ENCODE measurements around the gene PDE2A. TPM values are rescaled to one million over a fixed set of nuclear protein-coding genes. Genes with fewer than 3 reads are reported as not detected.

PDE2A gene
- total RNA-seq, 1 experiment from 2014 or later, result 0.74 TPM

- in situ Hi-C loops (cut with HindIII; ENCODE audit: low pct_unique_long_range_greater_than_20kb, low sequenced_read_pairs) (loop anchor here (10.0 kb wide), 3 partner anchors 100 to 530 kb away; no protein-coding TSS in a partner anchor), intact Hi-C loops (cut with micrococcal nuclease; ENCODE audit: unreplicated experiment) (no loop called here)
- BruUV-seq (replicated peaks), result no TSS peak
Measured at GRCh38 chr11:72655014-72655413, 19.2 kb downstream of the PDE2A start.

GRCh38 chr11:72653649-72654048 lies 20.6 kb downstream of the PDE2A start:
- ATAC-seq (no peak), DNase-seq (ENCODE audit: low read depth, low spot score) (no peak)
- H3K9me3 ChIP-seq (ENCODE audit: control insufficient read depth, insufficient read depth, low read depth, low read length), result no peaks in the 10 kb centered on the region
- H3K4me3 ChIP-seq (ENCODE audit: low read depth in 2 of 2, low read length in 2 of 2), result no peak overlapping the region
- no peaks in the 10 kb centered on the region for H3K27me3 ChIP-seq (ENCODE audit: control insufficient read depth, insufficient read depth, low read length)
- no TSS peak for BruUV-seq (replicated peaks)
- CTCF ChIA-PET, result no interaction called here
- TF ChIP-seq CTCF (IDR thresholded peaks at IDR 0.05), result no peak
- no peak for TF ChIP-seq POLR2AphosphoS5 (IDR thresholded peaks at IDR 0.05; ENCODE audit: low read depth, low read length)
- no peak for TF ChIP-seq REST (IDR thresholded peaks at IDR 0.05; ENCODE audit: insufficient read depth in 1 of 2, low read depth in 2 of 2, low read length in 1 of 2)
- TF ChIP-seq TCF7L2 (IDR thresholded peaks at IDR 0.05; ENCODE audit: low read depth, low read length), result no peak
- intact Hi-C loops (cut with micrococcal nuclease; ENCODE audit: unreplicated experiment) (no loop called here), in situ Hi-C loops (cut with HindIII; ENCODE audit: low pct_unique_long_range_greater_than_20kb, low sequenced_read_pairs) (loop anchor here (10.0 kb wide), 3 partner anchors 99 to 529 kb away; no protein-coding TSS in a partner anchor)
- no peak overlapping the region for H3K27ac ChIP-seq (ENCODE audit: low read length)
- POLR2A ChIA-PET, result interaction anchor here (0.5 kb wide), 1 partner anchor 583 kb away, joined by 3 read pairs; no protein-coding TSS in a partner anchor
- no peaks in the 10 kb centered on the region for H3K4me1 ChIP-seq (ENCODE audit: control insufficient read depth, insufficient read depth, low read length)
- H3K36me3 ChIP-seq (ENCODE audit: control insufficient read depth, insufficient read depth, low read length), result no peaks in the 10 kb centered on the region

More at GRCh38 chr11:72655014-72655413, 19.2 kb downstream of the PDE2A start:
- CTCF ChIA-PET, result interaction anchor here (1.5 kb wide), 1 partner anchor 184 kb away, joined by 3 read pairs; no protein-coding TSS in a partner anchor
- H3K4me3 ChIP-seq (ENCODE audit: low read depth in 2 of 2, low read length in 2 of 2), result no peak overlapping the region
- no peak overlapping the region for H3K27ac ChIP-seq (ENCODE audit: low read length)
- POLR2A ChIA-PET, result no interaction called here
- no peaks in the 10 kb centered on the region for H3K36me3 ChIP-seq (ENCODE audit: control insufficient read depth, insufficient read depth, low read length)
- TF ChIP-seq REST (IDR thresholded peaks at IDR 0.05; ENCODE audit: insufficient read depth in 1 of 2, low read depth in 2 of 2, low read length in 1 of 2) (no peak), TCF7L2 (IDR thresholded peaks at IDR 0.05; ENCODE audit: low read depth, low read length) (no peak), SIN3A (IDR thresholded peaks at IDR 0.05; ENCODE audit: borderline replicate concordance, insufficient read depth, low read depth, low read length) (no peak), CTCF (IDR thresholded peaks at IDR 0.05) (no peak), POLR2AphosphoS5 (IDR thresholded peaks at IDR 0.05; ENCODE audit: low read depth, low read length) (no peak)
- ATAC-seq (peak; percentile 29), DNase-seq (ENCODE audit: low read depth, low spot score) (no peak)
- H3K27me3 ChIP-seq (ENCODE audit: control insufficient read depth, insufficient read depth, low read length), result no peaks in the 10 kb centered on the region
- H3K9me3 ChIP-seq (ENCODE audit: control insufficient read depth, insufficient read depth, low read depth, low read length), result no peaks in the 10 kb centered on the region
- H3K4me1 ChIP-seq (ENCODE audit: control insufficient read depth, insufficient read depth, low read length), result no peaks in the 10 kb centered on the region

Measured in Panc1 (cell line).